ENCODE results near the gene KCNH6. TPM values are rescaled to one million over a fixed set of nuclear protein-coding genes. Genes with fewer than 3 reads are reported as not detected.

Gene KCNH6
- total RNA-seq (not detected), total RNA-seq (0 to 0.09 (median 0) reads per million in 29 experiments)
- not detected for total RNA-seq (2013)

DNA sequence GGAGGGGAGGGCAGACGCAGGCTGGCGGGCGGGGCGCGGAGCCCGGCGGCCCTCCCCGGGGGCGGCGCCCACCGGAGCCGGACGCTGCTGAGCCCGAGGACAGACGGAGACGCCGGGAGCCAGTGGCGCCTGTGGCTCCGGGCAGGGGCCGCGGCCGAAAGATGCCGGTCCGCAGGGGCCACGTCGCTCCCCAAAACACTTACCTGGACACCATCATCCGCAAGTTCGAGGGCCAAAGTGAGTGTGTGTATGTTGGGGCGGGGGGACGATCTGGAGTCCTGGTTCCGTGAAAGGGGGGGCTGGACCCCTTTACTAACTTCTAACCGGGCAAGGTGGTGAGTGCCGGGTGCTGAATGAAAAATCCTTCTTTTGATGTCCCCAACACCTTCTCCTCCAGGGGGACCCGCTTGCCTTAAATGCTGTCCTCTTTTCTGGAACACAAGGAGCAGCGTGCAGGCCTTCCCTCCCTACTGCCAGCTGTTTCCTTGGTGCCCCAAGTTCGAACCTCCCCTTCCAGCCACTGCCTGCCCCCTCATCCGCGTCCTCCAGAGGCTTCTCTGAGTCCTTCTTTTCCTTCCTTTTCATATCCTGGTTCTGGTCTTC lies at the start of gene KCNH6:
Gene KCNH6 (plus strand): TSS at position 106 of the 603 bp plus-strand sequence. CDS start 56 bp downstream, at position 162.
- no peaks in the 10 kb centered on the region for H3K36me3 ChIP-seq (ENCODE audit: control insufficient read depth in 2 of 2, extremely low read depth in 1 of 2, insufficient read depth in 1 of 2, low read length in 1 of 2)
- Mint-ChIP-seq H3K36me3 (no peaks in the 10 kb centered on the region), H3K9me3 (no peaks in the 10 kb centered on the region), H3K27me3 (peaks cover 24 to 30% of the 10 kb centered on the region in 2 donors), H3K4me3 (peak within 1 kb of the TSS in 1 of 3 donors; percentile 31), H3K27ac (no peak within 1 kb of the TSS), H3K4me1 (peaks cover 7 to 8% (median 8%) of the 10 kb centered on the region in 3 donors)
- DNase-seq (no peak), ATAC-seq (replicated peaks in 1 of 4) (peak in 1 of 4 experiments; percentile 5)
- peaks cover 7 to 51% of the 10 kb centered on the region in 2 experiments for H3K27me3 ChIP-seq (replicated peaks in 1 of 2; ENCODE audit: control insufficient read depth in 2 of 2, extremely low read depth in 1 of 2, insufficient read depth in 2 of 2, low read length in 1 of 2)
- POLR2A ChIA-PET = no interaction called here
- whole genome bisulfite sequencing (ENCODE audit: insufficient coverage) = 27% methylated on average over 20 of the region's 38 CpGs
- CTCF ChIA-PET = no interaction called here
- no peaks in the 10 kb centered on the region for H3K9me3 ChIP-seq
- H3K4me1 ChIP-seq (ENCODE audit: control insufficient read depth in 1 of 2, extremely low read depth in 1 of 2, insufficient read depth in 2 of 2, low read length in 2 of 2) = peaks cover 0 to 5% of the 10 kb centered on the region in 2 experiments
- no peak within 1 kb of the TSS for H3K27ac ChIP-seq (ENCODE audit: low read length)
- no peak within 1 kb of the TSS for H3K4me3 ChIP-seq (ENCODE audit: control insufficient read depth in 1 of 2, extremely low read depth in 1 of 2, low read length in 1 of 2)

- H3K4me1 ChIP-seq (ENCODE audit: control insufficient read depth in 1 of 2, extremely low read depth in 1 of 2, insufficient read depth in 2 of 2, low read length in 2 of 2) = peaks cover 4 to 26% of the 10 kb centered on the region in 2 experiments
- ChIA-PET CTCF (no interaction called here), POLR2A (no interaction called here)
- WGBS (ENCODE audit: insufficient coverage) = no CpG with 5 or more reads among the region's 3 CpGs
- no peak overlapping the region for H3K4me3 Mint-ChIP-seq
- peaks cover 2 to 37% of the 10 kb centered on the region in 2 experiments for H3K27me3 ChIP-seq (replicated peaks in 1 of 2; ENCODE audit: control insufficient read depth in 2 of 2, extremely low read depth in 1 of 2, insufficient read depth in 2 of 2, low read length in 1 of 2)
- no peaks in the 10 kb centered on the region for H3K36me3 Mint-ChIP-seq
- H3K4me3 ChIP-seq (ENCODE audit: control insufficient read depth in 1 of 2, extremely low read depth in 1 of 2, low read length in 1 of 2) = no peak overlapping the region
- peaks cover 4 to 16% (median 9%) of the 10 kb centered on the region in 3 donors for H3K4me1 Mint-ChIP-seq
- no peak for ATAC-seq (replicated peaks in 1 of 4)
- H3K9me3 Mint-ChIP-seq = no peaks in the 10 kb centered on the region
- peaks cover 8 to 13% of the 10 kb centered on the region in 2 donors for H3K27me3 Mint-ChIP-seq
- H3K27ac Mint-ChIP-seq = no peak overlapping the region
- no peak overlapping the region for H3K27ac ChIP-seq (ENCODE audit: low read length)
- H3K9me3 ChIP-seq = no peaks in the 10 kb centered on the region
- no peaks in the 10 kb centered on the region for H3K36me3 ChIP-seq (ENCODE audit: control insufficient read depth in 2 of 2, extremely low read depth in 1 of 2, insufficient read depth in 1 of 2, low read length in 1 of 2)
- DNase-seq = no peak
These were observed 49.0 kb upstream of the KCNH6 start for GRCh38 chr17:63474174-63474573.

DNA sequence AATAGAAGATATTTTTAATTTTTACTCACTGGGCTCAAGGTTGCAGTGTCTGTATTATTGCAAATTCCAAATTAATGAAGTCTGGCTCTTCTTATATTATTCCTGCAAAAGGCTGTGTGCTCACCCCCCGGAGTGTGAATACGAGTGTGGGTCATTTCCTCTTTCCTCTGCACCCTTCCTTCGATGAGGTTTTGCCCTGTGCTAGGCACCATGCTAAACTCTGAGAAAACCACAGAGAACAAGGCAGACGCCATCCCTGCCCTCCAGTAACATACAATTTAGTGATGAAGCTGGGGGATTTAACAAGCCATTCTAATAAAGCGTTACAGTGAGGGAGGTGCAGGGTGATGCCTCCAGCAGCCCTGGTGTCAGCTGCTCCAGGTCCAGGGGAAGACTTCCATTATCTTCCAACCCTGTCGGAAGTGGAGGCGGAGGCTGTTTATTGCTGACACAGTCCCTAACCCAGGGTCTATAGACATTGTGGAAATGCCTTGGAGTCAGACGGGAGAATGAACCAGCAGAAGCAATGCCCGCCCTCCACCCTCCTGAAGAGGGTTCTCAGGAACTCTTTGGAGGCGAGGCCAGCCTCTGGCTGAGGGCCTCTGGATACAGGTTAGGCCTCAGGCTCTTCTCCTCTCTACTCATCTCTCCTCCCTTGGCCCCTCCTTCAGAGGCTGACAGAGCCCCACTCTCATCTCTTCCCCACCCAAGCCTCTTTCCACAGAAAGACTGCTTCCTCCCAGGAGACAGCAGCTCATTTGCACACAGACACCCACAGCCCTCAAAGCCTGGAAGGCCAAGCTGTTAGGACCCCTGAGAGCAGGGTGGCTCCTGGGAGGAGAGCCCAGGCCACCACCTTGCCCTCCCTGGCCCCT lies 48.3 kb upstream of the KCNH6 start:
- H3K4me1 Mint-ChIP-seq = peaks cover 4 to 18% (median 11%) of the 10 kb centered on the region in 3 donors
- peak overlapping the region in 1 of 2 donors; percentile 75 for H3K27ac Mint-ChIP-seq
- Histone ChIP-seq H3K27ac (ENCODE audit: low read length) (no peak overlapping the region), H3K4me3 (ENCODE audit: control insufficient read depth in 1 of 2, extremely low read depth in 1 of 2, low read length in 1 of 2) (no peak overlapping the region), H3K36me3 (ENCODE audit: control insufficient read depth in 2 of 2, extremely low read depth in 1 of 2, insufficient read depth in 1 of 2, low read length in 1 of 2) (no peaks in the 10 kb centered on the region), H3K9me3 (no peaks in the 10 kb centered on the region), H3K4me1 (ENCODE audit: control insufficient read depth in 1 of 2, extremely low read depth in 1 of 2, insufficient read depth in 2 of 2, low read length in 2 of 2) (peaks cover 4 to 27% of the 10 kb centered on the region in 2 experiments), H3K27me3 (replicated peaks in 1 of 2; ENCODE audit: control insufficient read depth in 2 of 2, extremely low read depth in 1 of 2, insufficient read depth in 2 of 2, low read length in 1 of 2) (peaks cover 2 to 43% of the 10 kb centered on the region in 2 experiments)
- H3K36me3 Mint-ChIP-seq = no peaks in the 10 kb centered on the region
- ChIA-PET CTCF (no interaction called here), POLR2A (no interaction called here)
- no peaks in the 10 kb centered on the region for H3K9me3 Mint-ChIP-seq
- H3K27me3 Mint-ChIP-seq = peaks cover 8 to 15% of the 10 kb centered on the region in 2 donors
- no peak for DNase-seq
- peak overlapping the region in 2 of 3 donors; percentile 37 to 41 for H3K4me3 Mint-ChIP-seq
- no peak for ATAC-seq (replicated peaks in 1 of 4)
- WGBS (ENCODE audit: insufficient coverage) = 100% methylated on average over 2 of the region's 10 CpGs

GRCh38 chr17:63475491-63476412 lies 47.4 kb upstream of the KCNH6 start:
- H3K27ac Mint-ChIP-seq = peak overlapping the region in 1 of 2 donors; percentile 39
- peaks cover 8 to 15% of the 10 kb centered on the region in 2 donors for H3K27me3 Mint-ChIP-seq
- Histone ChIP-seq H3K4me3 (ENCODE audit: control insufficient read depth in 1 of 2, extremely low read depth in 1 of 2, low read length in 1 of 2) (no peak overlapping the region), H3K27ac (ENCODE audit: low read length) (no peak overlapping the region), H3K4me1 (ENCODE audit: control insufficient read depth in 1 of 2, extremely low read depth in 1 of 2, insufficient read depth in 2 of 2, low read length in 2 of 2) (peaks cover 4 to 27% of the 10 kb centered on the region in 2 experiments), H3K9me3 (no peaks in the 10 kb centered on the region), H3K36me3 (ENCODE audit: control insufficient read depth in 2 of 2, extremely low read depth in 1 of 2, insufficient read depth in 1 of 2, low read length in 1 of 2) (no peaks in the 10 kb centered on the region), H3K27me3 (replicated peaks in 1 of 2; ENCODE audit: control insufficient read depth in 2 of 2, extremely low read depth in 1 of 2, insufficient read depth in 2 of 2, low read length in 1 of 2) (peaks cover 2 to 52% of the 10 kb centered on the region in 2 experiments)
- peaks cover 4 to 18% (median 11%) of the 10 kb centered on the region in 3 donors for H3K4me1 Mint-ChIP-seq
- no peak for DNase-seq
- ATAC-seq (replicated peaks in 1 of 4) = no peak
- H3K4me3 Mint-ChIP-seq = peak overlapping the region; percentile 41 to 61 (median 58)
- no peaks in the 10 kb centered on the region for H3K36me3 Mint-ChIP-seq
- ChIA-PET POLR2A (no interaction called here), CTCF (interaction anchor here in 1 of 2 donors (1.2 to 5.9 kb wide), 2 partner anchors 50 to 137 kb away, joined by 4 to 59 read pairs; no protein-coding TSS in a partner anchor)
- WGBS (ENCODE audit: insufficient coverage) = 78% methylated on average over 13 of the region's 28 CpGs
- H3K9me3 Mint-ChIP-seq = no peaks in the 10 kb centered on the region

DNA sequence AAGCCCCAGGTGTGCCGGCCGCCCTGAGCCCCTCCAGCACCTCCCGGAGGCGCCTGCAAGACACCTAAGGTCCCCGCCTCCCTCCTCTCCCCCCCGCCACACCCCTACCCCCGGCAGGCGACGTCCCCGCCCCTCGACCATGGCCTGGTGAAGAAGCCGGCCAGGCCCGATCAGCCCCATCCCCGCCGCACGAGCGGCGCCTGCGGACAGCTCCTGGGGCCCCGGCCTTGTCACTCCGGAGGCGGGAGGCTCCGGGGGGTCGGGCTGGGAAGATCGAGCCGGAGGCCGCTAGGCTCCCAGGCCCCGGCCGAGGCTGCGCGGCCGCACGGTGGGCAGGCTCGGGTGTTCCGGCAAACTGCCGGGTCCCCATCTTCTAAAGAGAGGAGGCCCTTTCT lies 46.7 kb upstream of the KCNH6 start:
- WGBS (ENCODE audit: insufficient coverage) = 1% methylated on average over 29 of the region's 36 CpGs
- H3K27ac Mint-ChIP-seq = no peak overlapping the region
- peak in 4 of 35 experiments; percentile 3 to 19 (median 11) for DNase-seq

More for the DNA sequence above, 46.7 kb upstream of the KCNH6 start:
- no peaks in the 10 kb centered on the region for H3K9me3 Mint-ChIP-seq
- Histone ChIP-seq H3K36me3 (ENCODE audit: control insufficient read depth in 2 of 2, extremely low read depth in 1 of 2, insufficient read depth in 1 of 2, low read length in 1 of 2) (no peaks in the 10 kb centered on the region), H3K9me3 (no peaks in the 10 kb centered on the region), H3K27me3 (replicated peaks in 1 of 2; ENCODE audit: control insufficient read depth in 2 of 2, extremely low read depth in 1 of 2, insufficient read depth in 2 of 2, low read length in 1 of 2) (peaks cover 2 to 58% of the 10 kb centered on the region in 2 experiments), H3K4me3 (ENCODE audit: control insufficient read depth in 1 of 2, extremely low read depth in 1 of 2, low read length in 1 of 2) (peak overlapping the region; percentile 24 to 64), H3K27ac (ENCODE audit: low read length) (no peak overlapping the region), H3K4me1 (ENCODE audit: control insufficient read depth in 1 of 2, extremely low read depth in 1 of 2, insufficient read depth in 2 of 2, low read length in 2 of 2) (peaks cover 4 to 27% of the 10 kb centered on the region in 2 experiments)
- H3K4me1 Mint-ChIP-seq = peaks cover 4 to 18% (median 11%) of the 10 kb centered on the region in 3 donors
- ChIA-PET CTCF (interaction anchor here in 1 of 2 donors (0.6 to 5.9 kb wide), 6 partner anchors 7 to 653 kb away, joined by 3 to 59 read pairs (median 3); partner anchors contain the start of gene ERN1), POLR2A (no interaction called here)
- ATAC-seq (replicated peaks in 1 of 4) = peak in 3 of 4 experiments; percentile 24 to 25 (median 25)
- peak overlapping the region; percentile 58 to 80 (median 61) for H3K4me3 Mint-ChIP-seq
- H3K36me3 Mint-ChIP-seq = no peaks in the 10 kb centered on the region
- H3K27me3 Mint-ChIP-seq = peaks cover 8 to 15% of the 10 kb centered on the region in 2 donors
